Measurements from ENCODE around the gene TBCEL.
"Not testable (repeated sequence)": the region's sequence is repeated elsewhere in the genome, so short reads cannot be mapped to it uniquely, and the experiment has no call there.

TBCEL gene

DNA sequence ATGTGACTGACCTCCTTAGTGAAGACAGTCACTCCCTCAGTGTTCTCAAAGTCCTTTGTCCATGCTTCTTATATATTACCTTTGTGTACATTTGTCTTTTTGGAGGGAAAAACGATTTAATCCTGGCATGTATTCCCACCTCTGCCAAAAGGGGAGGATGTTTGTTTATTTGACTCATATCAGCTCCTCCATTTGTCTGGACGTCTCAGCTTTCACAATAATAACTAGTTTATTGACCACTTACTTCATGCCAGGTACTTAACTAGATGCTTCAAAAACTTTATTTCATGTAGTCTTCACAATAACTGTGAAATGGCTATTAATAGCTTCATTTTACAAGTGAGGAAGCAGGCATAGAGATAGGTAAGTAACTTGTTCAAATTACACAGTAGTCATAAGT lies 5.3 kb downstream of the TBCEL start:
- DNase-seq (ENCODE audit: low spot score), result no peak

DNA sequence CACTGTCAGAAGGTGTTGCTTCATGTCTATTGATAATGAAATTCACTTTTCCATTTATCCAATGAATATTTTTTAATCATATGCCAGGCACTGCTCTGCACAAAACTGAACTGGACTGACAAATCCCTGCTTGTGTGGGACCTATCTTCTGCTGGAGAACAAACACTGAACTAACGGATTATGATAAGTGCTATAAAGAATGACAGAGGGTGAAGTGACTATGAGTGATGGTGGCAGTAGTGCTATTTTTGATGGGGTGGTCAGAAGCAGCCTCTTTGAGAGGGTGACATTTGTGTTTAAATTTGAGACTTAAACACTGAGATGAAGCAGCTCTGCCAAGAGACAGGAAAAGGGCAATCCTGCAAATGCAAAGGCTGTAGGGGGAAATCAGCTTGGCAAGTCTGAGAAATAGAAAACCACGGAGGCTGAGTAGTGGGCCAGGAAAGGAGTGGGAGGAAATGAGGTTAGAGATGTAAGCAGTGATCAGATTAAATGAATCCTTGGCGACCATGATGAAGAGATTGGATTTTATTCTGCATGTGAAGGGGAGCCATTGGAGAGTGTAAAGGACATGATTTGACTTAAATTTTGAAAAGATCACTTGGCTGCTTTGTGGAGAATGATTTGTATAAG lies 6.0 kb downstream of the TBCEL start:
- no peak for DNase-seq (ENCODE audit: low spot score)

DNA sequence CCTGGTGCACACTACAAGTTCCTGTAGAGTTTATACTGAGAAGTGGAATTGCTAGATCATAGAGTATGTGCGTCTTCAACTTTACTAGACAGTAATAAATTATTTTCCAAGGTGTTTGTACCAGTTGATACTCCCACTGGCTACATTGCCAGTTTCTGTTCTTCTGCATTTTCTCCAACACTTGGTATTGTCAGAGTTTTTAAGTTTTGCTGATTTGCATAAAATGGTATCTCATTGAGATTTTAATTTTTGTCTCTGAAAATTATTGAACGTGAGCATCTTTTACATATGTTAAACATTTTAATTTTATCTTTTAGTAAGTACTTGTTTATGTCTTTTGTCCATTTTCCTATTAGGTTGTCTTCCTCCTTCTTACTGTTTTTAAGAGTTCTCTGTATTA lies 7.3 kb downstream of the TBCEL start:
- DNase-seq (ENCODE audit: low spot score), result no peak

DNA sequence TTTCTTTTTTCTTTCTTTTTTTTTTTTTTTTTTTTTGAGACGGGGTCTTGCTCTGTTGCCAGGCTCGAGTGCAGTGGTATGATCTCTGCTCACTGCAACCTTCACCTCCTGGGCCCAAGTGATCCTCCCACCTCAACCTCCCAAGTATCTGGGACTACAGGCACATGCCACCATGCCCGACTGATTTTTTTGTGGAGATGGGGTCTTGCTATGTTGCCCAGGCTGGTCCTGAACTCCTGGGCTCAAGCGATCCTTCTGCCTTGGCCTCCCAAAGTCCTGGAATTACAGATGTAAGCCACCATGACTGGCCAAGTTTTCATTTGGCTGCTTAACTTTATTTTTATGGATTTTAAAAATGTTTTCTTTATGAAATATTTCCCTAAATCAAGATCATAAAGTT lies 7.7 kb downstream of the TBCEL start:
- DNase-seq (ENCODE audit: low spot score), result not testable (repeated sequence)

DNA sequence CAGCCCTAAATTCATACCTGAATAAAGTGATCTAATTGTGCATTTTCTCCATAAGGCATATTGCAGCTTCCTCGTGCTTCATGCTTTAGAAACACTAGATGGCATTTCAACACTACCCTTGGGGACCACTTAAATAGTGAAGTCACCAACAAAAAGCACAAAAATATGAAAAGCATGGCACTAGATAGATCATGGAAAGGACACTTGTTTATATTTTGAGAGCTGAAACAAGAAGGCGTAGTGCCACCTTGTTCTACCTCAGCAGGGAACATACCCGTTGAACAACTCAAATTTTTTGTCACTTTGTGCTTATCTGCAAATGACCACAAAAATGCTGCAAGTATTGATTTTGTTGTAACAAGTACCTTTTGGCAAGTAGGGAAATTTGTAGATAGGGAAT lies 8.6 kb downstream of the TBCEL start:
- no peak for DNase-seq (ENCODE audit: low spot score)

DNA sequence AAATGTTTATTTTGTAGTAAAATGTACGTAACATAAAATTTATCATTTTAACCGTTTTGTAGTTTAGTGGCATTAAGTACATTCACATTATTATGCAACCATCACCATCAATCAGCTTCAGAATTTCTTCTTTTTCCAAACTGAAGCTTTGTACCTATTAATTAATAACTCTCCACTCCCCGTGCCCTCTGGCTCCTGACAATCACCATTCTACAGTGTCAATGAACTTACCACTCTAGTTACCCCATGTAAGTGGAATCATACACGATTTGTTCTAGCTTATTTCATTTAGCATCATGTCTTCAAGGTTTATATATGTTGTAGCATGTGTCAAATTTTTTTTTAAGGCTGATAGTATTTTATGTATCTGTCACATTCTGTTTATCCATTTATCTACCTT lies 9.7 kb downstream of the TBCEL start:
- DNase-seq (ENCODE audit: low spot score), result no peak

DNA sequence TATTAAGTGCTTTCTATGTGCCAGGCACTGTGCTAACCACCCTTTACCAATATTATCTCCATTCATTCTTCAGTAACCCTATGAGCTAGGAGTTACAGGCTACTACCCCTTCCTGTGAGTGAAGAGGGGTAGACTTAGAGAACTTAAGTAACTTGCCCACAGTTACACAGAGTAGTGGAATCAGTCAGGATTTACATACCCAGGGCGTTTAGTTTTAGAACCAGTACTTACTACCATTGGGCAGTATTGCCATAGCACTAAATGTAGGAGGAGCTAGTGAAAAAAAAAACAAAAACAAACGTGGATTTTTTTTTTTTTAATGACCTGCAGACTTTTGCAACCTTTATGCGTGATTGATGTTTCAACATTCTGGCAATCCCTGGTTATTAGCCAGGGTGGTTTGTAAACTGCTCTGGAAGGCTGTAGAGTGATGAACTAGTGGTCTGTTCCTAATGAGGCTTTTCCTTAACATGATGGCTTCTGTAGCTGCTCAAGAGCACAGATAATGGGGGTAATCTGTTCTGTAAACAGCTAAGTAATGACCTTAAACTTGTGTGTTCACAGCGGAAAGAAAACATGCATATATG lies 11.4 kb downstream of the TBCEL start:
- no peak for DNase-seq (ENCODE audit: low spot score)

DNA sequence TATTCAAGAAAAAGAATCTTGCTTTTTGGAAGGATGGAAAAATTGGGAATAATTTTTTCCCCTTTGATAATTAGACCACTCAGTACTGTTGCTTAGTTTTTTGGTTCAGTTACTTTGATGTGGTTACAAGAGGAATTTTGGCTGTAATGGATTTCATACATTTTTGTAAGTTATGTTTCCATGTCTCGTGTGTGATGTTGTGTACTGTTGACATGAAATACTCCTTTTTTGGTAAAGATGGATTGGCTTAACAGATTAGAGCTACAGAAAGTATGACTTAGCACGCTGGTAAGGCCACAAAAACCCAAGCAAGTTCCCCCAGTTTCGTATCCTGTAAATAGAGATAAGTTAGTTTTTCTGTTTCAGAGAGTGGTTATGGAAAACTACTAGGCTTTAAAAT lies 11.9 kb downstream of the TBCEL start:
- no peak for DNase-seq (ENCODE audit: low spot score)

DNA sequence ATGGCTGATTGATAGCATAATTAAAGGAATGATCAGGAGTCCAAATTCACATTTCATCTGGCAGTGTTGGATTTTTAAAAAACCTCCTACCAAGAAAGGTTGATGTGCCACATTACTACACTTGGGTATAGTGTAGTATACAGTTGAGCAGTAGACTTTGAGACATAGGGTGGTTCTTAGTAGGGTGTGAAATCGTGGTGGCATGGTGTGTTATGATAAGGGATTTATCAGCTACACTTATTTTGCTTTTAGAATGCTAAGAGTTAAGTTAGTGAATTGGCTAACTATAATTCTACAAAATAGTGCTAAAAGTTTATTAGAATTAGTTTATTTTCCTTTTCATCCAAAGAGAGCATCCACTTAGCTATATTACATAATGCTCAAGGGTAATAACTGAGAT lies 13.1 kb downstream of the TBCEL start:
- no peak for DNase-seq (ENCODE audit: low spot score)

DNA sequence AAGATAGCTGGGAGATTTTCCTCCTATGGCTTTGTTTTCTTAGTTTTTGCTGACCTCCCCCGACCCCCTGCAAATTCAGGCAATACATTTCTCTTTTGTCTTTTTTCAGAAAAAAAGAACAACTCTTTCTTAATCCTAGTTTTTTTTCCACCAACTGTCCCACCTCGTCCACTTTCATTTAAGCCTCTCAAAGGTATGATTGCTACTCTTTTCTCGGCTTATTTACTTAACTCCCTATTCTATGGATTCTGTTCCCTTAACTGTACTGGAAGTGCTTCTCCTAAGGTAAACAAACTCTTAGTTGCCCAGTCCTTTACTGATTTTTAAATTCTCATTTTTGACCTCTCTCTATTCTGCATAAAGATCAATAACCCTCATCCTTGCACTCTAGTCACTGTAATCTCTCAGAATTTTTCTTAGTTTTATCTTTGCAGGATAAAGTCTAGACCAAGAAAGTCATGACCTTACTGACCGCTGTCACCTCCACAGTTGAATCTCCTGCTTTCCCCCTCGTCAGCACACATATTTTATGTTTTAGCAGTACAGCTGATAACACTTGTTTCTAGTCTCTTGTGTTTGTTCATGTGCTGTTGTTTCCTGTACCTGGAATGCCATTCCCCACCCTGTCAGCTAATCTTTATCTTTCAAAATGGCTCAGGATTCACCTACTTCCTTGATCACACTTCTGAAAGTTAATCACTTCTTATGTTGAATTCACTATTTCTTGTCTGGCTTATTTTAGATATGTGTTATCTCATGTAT lies 14.9 kb downstream of the TBCEL start:
- DNase-seq (ENCODE audit: low spot score), result no peak

DNA sequence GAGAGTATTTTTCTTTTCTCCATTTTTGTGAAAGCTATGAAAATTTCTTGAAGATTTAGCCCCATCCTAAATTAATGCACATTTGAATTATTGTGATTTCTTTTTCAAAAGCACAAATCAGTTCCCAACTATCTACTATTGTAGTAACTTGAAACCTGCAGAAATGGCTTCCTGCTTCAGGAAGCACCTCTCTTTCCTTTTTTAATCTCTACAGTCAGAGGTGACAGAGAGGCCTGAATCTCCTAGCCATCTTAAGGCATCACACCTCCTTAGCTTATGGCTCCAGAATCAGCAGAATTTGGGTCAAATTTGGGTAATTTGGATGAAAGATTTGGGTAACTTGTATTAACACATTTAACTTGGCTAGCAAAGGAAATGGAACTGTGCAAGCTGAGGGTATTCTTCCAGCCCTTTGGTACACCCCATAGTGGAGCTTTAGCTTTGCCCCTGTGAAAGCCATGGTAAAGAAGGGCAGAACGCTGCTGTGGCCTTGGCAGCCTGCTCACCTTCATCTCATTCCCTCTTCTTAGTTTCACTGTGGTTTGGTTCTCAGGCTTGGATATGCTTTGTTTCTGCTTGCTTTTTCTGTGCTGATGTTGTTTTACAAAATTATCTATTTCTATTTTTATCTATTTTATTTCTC lies 16.2 kb downstream of the TBCEL start:
- no peak for DNase-seq (ENCODE audit: low spot score)

DNA sequence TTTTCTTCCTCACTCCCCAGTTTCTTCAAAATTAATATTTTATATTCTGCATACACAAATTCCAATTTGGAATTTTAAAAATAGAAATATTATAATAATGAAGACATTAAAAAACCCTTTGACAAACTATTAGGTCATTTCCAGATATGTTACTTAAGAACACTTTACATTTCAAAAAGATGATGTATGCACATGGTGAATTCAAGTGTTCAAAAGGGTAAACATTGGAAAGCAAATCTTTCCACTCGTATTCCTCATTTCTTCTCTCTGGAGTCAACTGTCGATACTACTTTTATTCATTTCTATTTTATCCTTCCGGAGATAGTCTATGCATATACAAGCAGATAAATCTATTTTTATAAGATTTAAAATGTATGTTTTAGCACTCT lies 16.7 kb downstream of the TBCEL start:
- no peak for DNase-seq (ENCODE audit: low spot score)

DNA sequence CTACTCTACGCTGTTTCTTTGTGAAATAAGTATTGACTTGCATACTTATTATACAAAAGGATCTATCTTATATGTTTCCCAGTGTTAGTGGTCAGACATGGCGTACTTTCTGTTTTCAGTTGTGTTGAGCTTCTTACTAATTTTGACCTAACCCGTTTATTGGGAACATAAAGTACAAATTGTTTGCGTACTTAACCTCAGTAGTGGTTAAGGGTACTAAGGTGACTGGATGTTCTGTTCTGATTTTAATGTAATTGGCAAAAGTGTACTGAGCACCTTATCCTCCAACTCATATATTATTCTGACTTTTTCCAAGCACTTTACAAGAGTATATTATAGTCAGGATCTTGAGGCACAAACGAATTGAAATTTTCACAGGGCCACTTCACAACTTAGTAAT lies 17.2 kb downstream of the TBCEL start:
- DNase-seq (ENCODE audit: low spot score), result no peak

DNA sequence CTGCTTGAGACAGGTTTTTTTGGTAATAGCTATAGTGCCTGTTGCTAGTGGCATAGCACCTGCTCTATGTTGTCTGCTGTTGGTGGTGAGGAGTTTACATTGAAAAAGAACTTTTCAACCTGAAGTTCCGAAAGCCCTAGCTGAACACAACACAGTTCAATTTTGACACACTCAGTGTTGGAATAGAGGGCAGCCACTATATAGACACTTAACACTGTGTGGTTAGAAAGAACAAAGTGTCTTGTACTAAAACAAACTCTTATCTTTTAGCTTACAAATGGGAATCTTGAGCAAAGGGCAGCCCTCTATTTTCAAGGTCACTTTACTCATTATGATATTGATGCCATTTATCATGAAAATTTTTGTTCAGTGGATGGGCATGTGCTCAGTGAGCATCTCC lies 18.4 kb downstream of the TBCEL start:
- no peak for DNase-seq (ENCODE audit: low spot score)

DNA sequence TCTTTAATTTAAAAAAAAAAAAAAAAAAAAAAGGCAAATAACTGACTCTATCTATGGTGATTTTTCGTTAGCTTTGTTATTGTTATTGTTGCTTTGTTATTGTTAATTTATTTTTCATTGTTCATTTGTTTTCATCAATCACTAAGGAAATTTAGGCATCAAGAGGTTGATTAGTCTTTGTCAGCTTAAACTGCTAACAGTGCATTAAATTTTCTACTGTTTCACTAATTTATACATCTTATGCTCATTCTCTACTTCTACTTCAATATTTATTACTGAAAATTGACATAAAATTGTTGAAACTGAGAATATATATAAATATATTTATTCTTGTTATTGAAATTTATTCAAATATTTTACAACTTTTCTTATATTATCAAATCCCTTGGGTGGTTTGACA lies 24.0 kb downstream of the TBCEL start:
- no peak for DNase-seq (ENCODE audit: low spot score)

DNA sequence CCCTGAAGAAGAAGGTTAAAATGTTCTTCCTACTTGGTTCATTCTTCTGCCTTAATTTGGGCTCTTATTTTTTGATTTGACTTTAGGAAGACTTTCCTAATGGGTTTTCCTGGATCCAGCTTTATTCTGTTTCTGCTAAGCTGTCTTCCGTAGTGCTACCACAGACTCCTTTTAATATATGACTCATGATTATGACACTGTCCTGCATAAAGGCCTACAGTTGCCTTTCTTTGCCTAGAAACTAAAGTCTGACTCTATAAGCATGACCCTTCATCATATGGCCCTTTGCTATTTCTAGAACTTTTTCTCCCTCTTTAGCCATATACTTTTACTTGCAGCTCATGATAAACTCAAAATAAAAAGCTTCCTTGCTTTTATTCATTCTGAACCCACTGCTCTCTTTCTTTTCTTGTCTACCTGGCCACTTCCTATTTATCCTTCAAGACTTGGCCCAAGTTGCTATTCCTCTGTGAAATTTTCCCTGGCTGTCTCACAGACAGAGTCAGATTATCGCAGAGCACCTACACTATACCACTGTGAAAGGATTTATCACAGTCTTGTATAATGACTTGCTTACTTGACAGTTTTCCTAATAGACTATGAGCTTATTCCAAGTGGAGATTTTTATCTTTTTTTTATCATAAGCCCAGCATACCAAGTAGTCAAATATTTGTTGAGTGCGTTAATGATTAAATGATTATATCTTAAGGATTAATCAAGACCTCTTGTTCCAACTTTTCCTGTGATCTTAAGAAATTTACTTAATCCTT lies 24.7 kb downstream of the TBCEL start:
- DNase-seq (ENCODE audit: low spot score), result no peak

DNA sequence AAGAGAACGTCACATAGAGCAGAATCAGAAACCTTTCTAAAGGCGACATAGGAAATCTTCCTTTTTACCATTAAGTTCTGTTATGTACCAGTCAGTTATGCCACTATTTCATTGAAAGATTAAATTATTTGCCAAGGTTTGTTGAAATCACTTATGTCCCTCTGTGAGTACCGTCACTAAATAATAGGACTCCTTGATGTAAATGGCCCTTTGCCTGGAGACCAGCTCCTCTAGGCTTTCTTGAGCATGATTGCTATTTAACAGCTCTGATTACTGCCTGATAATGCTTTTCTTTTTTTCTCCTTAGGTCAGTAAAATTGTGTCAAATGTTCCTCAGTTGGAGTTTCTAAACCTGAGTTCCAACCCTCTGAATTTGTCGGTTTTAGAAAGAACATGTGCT lies 29.3 kb downstream of the TBCEL start:
- DNase-seq (ENCODE audit: low spot score), result no peak

DNA sequence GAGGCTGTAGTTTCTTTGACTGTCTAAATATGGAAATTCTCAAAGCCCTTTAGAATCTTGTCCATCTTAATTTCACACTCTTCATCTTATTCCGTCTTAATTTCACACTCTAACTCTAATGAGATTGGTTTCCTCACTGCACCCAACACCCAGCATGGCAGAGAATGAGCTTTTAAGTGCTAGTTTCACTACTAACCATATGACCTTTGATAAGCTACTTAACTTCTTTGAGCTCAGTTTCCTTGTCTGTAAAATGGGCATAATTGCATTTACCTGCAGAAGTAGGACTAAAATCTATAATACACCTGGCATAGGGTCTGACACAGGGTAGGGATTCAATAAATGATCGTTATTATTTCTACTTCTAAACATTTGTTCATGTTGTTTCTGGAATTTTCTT lies 30.4 kb downstream of the TBCEL start:
- no peak for DNase-seq (ENCODE audit: low spot score)

DNA sequence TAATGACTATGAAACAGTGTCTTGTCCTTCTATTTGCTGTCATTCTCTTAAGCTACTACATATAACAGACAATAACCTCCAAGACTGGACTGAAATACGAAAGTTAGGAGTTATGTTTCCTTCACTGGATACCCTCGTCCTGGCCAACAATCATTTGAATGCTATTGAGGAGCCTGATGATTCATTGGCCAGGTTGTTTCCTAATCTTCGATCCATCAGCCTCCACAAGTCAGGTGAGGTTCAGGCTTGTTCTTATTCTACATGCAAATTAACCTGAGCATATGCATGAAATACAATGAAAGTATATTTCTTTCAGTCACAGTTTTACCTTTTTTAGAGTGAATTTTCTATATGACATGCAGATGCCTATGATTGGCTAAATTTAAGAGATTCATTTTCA lies 31.2 kb downstream of the TBCEL start:
- no peak for DNase-seq (ENCODE audit: low spot score)

DNA sequence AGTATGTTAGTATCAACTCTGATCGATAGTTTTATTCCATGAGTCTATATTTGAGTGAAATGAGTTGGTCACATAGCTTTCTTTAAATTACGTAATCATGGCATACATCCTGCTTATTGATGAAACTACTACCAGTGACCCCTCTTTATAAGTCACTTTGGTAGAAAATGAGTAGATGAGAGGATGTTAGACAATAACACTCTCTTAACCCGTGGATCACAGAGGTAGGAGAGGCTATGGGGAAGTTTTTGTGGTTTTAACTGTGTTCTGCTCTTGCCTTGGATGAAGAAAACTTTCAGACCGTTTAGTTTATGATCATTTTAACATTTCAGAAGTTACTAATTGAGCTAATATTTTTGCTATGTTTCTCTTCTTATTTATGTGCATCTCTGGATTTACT lies 34.0 kb downstream of the TBCEL start:
- no peak for DNase-seq (ENCODE audit: low spot score)

DNA sequence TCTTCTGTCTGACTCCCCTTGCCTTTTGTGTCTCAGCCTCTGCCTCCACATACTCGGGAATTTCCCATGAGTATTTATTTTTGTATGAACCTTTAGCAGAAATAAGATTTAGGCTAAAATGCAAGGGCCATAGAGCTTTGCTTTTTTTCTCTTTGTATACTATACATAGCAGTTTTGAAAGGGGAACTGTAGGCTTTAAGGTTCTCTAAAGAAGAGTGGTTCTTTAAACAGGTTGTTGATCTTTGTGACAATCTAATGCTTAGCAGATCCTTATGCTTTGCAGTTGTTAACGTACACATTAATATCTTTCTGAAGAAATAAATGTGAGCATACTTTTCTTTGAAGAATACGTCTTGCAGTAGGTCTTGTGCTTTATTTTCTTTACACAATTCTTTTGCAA lies 35.0 kb downstream of the TBCEL start:
- DNase-seq (ENCODE audit: low spot score), result no peak

DNA sequence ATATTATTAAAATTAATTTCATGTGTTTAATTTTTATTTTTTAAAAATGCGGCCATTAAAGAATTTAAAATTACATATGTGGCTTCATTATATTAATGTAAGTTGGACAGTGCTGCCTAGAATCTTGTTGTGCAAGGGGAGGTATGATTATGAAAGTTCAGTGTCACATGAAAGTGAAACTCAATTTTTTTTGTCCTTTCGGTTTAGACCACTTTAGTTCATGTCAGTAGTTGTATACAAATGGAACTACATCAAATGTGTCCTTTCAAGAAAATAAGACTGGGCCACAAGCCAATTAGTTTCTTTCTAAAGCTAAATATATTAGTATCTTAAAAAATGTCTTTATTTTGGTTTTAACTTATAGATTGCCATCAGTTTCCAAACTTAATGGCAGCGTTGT lies 35.7 kb downstream of the TBCEL start:
- DNase-seq (ENCODE audit: low spot score), result no peak

Data from SK-N-DZ (cell line).